IPS-NIHi7 (cell line): ENCODE results near the gene SLC39A3.

Experiments used
- DNase-seq: peaks from one replicate; pipeline ENCODE4 v3.0.0; 2012; ENCODE audit warnings: mixed read lengths; ENCODE audit errors: extremely low spot score

The SLC39A3 gene

GRCh38 chr19:2739602-2740313, at the start of gene SLC39A3:
Gene SLC39A3 (minus strand): TSS chr19:2740017. CDS start chr19:2737257, 2,760 bp downstream.
- DNase-seq, result peak; percentile 100

GRCh38 chr19:2788237-2788636, 48.4 kb upstream of the SLC39A3 start:
- no peak for DNase-seq

GRCh38 chr19:2787115-2787514, 47.3 kb upstream of the SLC39A3 start:
- no peak for DNase-seq

GRCh38 chr19:2785244-2785997, 45.6 kb upstream of the SLC39A3 start, which contains the start of gene THOP1:
Gene THOP1 (plus strand): TSS chr19:2785503. CDS start chr19:2785663, 160 bp downstream.
- peak; percentile 99 for DNase-seq

GRCh38 chr19:2783781-2784145, 43.9 kb upstream of the SLC39A3 start:
- no peak for DNase-seq

- peak; percentile 97 for DNase-seq
These were observed 43.3 kb upstream of the SLC39A3 start, which contains the start of gene SGTA for GRCh38 chr19:2782936-2783780. Gene SGTA (minus strand): TSS chr19:2783273. CDS start chr19:2769068, 14,205 bp downstream.

GRCh38 chr19:2782329-2782935, 42.6 kb upstream of the SLC39A3 start:
- DNase-seq, result no peak

- DNase-seq, result no peak
These were observed 40.5 kb upstream of the SLC39A3 start for GRCh38 chr19:2780284-2780683.

- no peak for DNase-seq
These were observed 39.4 kb upstream of the SLC39A3 start for GRCh38 chr19:2779121-2779740.

- DNase-seq, result no peak
These were observed 38.3 kb upstream of the SLC39A3 start for GRCh38 chr19:2777952-2778683.

- no peak for DNase-seq
These were observed 36.0 kb upstream of the SLC39A3 start for GRCh38 chr19:2775556-2776430.

GRCh38 chr19:2774953-2775555, 35.2 kb upstream of the SLC39A3 start:
- no peak for DNase-seq

- no peak for DNase-seq
These were observed 34.4 kb upstream of the SLC39A3 start for GRCh38 chr19:2774083-2774679.

GRCh38 chr19:2771786-2772674, 32.2 kb upstream of the SLC39A3 start:
- no peak for DNase-seq

- DNase-seq, result no peak
These were observed 30.5 kb upstream of the SLC39A3 start for GRCh38 chr19:2770055-2771013.

- no peak for DNase-seq
These were observed 29.4 kb upstream of the SLC39A3 start for GRCh38 chr19:2769218-2769617.
